Stomach (tissue), 9 donors: ENCODE data around the gene ACTN4. TPM values are rescaled to one million over a fixed set of nuclear protein-coding genes. Genes with fewer than 3 reads are reported as not detected.

ENCODE experiments used
- DNase-seq, 2 donors: peaks; one replicate each; pipeline versions ENCODE4 v3.0.0 to v3.0.0-alpha.2; 2013 to 2019
- H3K27ac ChIP-seq, 5 donors: fragments of 200-600 bp in 4 of 5; sonication (generic) in 4 of 5; one replicate each; pipeline ENCODE4 v1.5.1; 2013 to 2019; ENCODE audit warnings: mild to moderate bottlenecking in 1 of 5, moderate library complexity in 1 of 5
- H3K27me3 ChIP-seq, 3 donors: fragments of 200-600 bp; sonication (generic); one replicate each; pipeline ENCODE4 v1.5.1; 2017 to 2019; ENCODE audit warnings: mixed run types in 1 of 3
- H3K36me3 ChIP-seq, 4 donors: fragments of 200-600 bp; sonication (generic); 1 replicate in 3 of 4; 2 replicates in 1 of 4; pipeline ENCODE4 v1.5.1; 2016 to 2019
- H3K4me1 ChIP-seq, 4 donors: fragments of 200-600 bp; sonication (generic); one replicate each; pipeline ENCODE4 v1.5.1; 2016 to 2019
- H3K4me3 ChIP-seq, 4 donors: fragments of 200-600 bp; sonication (generic) in 3 of 4; one replicate each; pipeline ENCODE4 v1.5.1; 2016 to 2019; ENCODE audit warnings: mild to moderate bottlenecking in 1 of 4
- H3K9me3 ChIP-seq, 4 donors: fragments of 200-600 bp; sonication (generic); one replicate each; pipeline ENCODE4 v1.5.1; 2016 to 2019
- CTCF ChIP-seq, 7 experiments: fragments of 450-650 bp in 4 of 7; fragments of 200-600 bp in 3 of 7; sonication (generic) in 3 of 7; IDR thresholded peaks; one replicate each; pipeline ENCODE4 v1.5.1; 2016 to 2019; ENCODE audit warnings: antibody characterized with exemption in 7 of 7, control low read depth in 2 of 7, mild to moderate bottlenecking in 1 of 7
- EP300 ChIP-seq: sonication (generic); formaldehyde crosslinking; IDR thresholded peaks from one replicate; pipeline ENCODE4 v1.6.1; 2017; ENCODE audit warnings: antibody characterized with exemption
- POLR2A ChIP-seq, 4 donors: fragments of 450-650 bp; IDR thresholded peaks; one replicate each; pipeline ENCODE4 v1.6.1; 2016; ENCODE audit warnings: antibody characterized with exemption in 4 of 4, control low read depth in 2 of 4, mild to moderate bottlenecking in 1 of 4, moderate library complexity in 1 of 4
- POLR2AphosphoS5 ChIP-seq, 3 donors: sonication (generic); formaldehyde crosslinking; IDR thresholded peaks; one replicate each; pipeline ENCODE4 v1.6.1; 2016; ENCODE audit warnings: antibody characterized with exemption in 3 of 3
- WGBS, 5 donors: extraction: QIAGEN DNeasy Blood & Tissue Kit in 3 of 5; methylation state at CpG; one replicate each; pipeline versions ENCODE4 v1.1.5 to v1.1.7; 2013 to 2018; 5-methylcytosine and 5-hydroxymethylcytosine counted together
- intact Hi-C: fragments of 100-400 bp; cut with DNase I; formaldehyde crosslinking; loops from one replicate; pipeline ENCODE4 v1.15.1; 2023; ENCODE audit warnings: low total_unique reads
- polyA plus RNA-seq, 3 donors: library from polyadenylated mRNA; stranded (reverse); fragments of 200-250 nt; gene quantifications; one replicate each; pipeline ENCODE4 v1.2.3, GENCODE V29; 2013
- total RNA-seq, 5 donors: library from RNA; depleted of rRNA; stranded (reverse); fragments of >200 nt; gene quantifications; one replicate each; pipeline versions ENCODE4 v1.1.0 to v1.2.3, GENCODE V29; 2014 to 2016
- donor health status: healthy with polysubstance abuse.
- donor health status: Bipolar disorder and iron deficiency.
- donor health status: healthy.

Gene ACTN4
- total and polyA plus RNA-seq, 8 donors, result 55.3 to 343 (median 261) TPM

- no peaks in the 10 kb centered on the region for H3K9me3 ChIP-seq
- H3K4me1 ChIP-seq, result peaks cover 74 to 95% (median 80%) of the 10 kb centered on the region in 4 donors
- TF ChIP-seq CTCF (IDR thresholded peaks at IDR 0.05) (no peak), POLR2A (IDR thresholded peaks at IDR 0.05) (no peak), EP300 (no peak), POLR2AphosphoS5 (IDR thresholded peaks at IDR 0.05) (no peak)
- intact Hi-C loops, result no loop called here
- H3K27me3 ChIP-seq, result no peaks in the 10 kb centered on the region
- peak overlapping the region; percentile 25 to 99 (median 96) for H3K27ac ChIP-seq
- peak in 1 of 2 donors; percentile 82 for DNase-seq
- H3K36me3 ChIP-seq, result peaks cover 0 to 7% (median 0%) of the 10 kb centered on the region in 4 donors
- 23 to 51% (median 36%) methylated on average over 3 of the region's 3 CpGs for WGBS, 5 donors
- H3K4me3 ChIP-seq, result no peak overlapping the region
These were observed 23.5 kb downstream of the ACTN4 start for GRCh38 chr19:38670921-38671398.

- Histone ChIP-seq H3K9me3 (no peaks in the 10 kb centered on the region), H3K4me1 (peaks cover 74 to 95% (median 80%) of the 10 kb centered on the region in 4 donors), H3K27me3 (no peaks in the 10 kb centered on the region), H3K4me3 (no peak overlapping the region), H3K36me3 (peaks cover 0 to 8% (median 0%) of the 10 kb centered on the region in 4 donors), H3K27ac (peak overlapping the region in 4 of 5 donors; percentile 95 to 99 (median 98))
- WGBS, 5 donors, result 34 to 53% (median 48%) methylated on average over 4 of the region's 4 CpGs
- intact Hi-C loops, result no loop called here
- TF ChIP-seq POLR2AphosphoS5 (IDR thresholded peaks at IDR 0.05) (peak in 1 of 3 donors; percentile 2), POLR2A (IDR thresholded peaks at IDR 0.05) (no peak)
- DNase-seq, result no peak
These were observed 24.2 kb downstream of the ACTN4 start for GRCh38 chr19:38671654-38672053.

- Histone ChIP-seq H3K9me3 (no peaks in the 10 kb centered on the region), H3K36me3 (peaks cover 0 to 21% (median 5%) of the 10 kb centered on the region in 4 donors), H3K27ac (peak overlapping the region in 3 of 5 donors; percentile 96 to 99 (median 99)), H3K27me3 (no peaks in the 10 kb centered on the region), H3K4me1 (peaks cover 71 to 95% (median 79%) of the 10 kb centered on the region in 4 donors), H3K4me3 (no peak overlapping the region)
- DNase-seq, result no peak
- intact Hi-C loops, result no loop called here
- 84 to 94% (median 92%) methylated on average over 4 of the region's 4 CpGs for WGBS, 5 donors
- TF ChIP-seq EP300 (no peak), CTCF (IDR thresholded peaks at IDR 0.05) (no peak), POLR2AphosphoS5 (IDR thresholded peaks at IDR 0.05) (no peak), POLR2A (IDR thresholded peaks at IDR 0.05) (no peak)
These were observed 25.6 kb downstream of the ACTN4 start for GRCh38 chr19:38673030-38673429.

GRCh38 chr19:38674388-38675171 lies 27.1 kb downstream of the ACTN4 start:
- TF ChIP-seq CTCF (IDR thresholded peaks at IDR 0.05) (no peak), POLR2A (IDR thresholded peaks at IDR 0.05) (no peak), POLR2AphosphoS5 (IDR thresholded peaks at IDR 0.05) (peak in 2 of 3 donors; percentile 21 to 73), EP300 (no peak)
- Histone ChIP-seq H3K27ac (peak overlapping the region; percentile 58 to 96 (median 79)), H3K4me3 (no peak overlapping the region), H3K36me3 (peaks cover 0 to 20% (median 10%) of the 10 kb centered on the region in 4 donors), H3K4me1 (peaks cover 71 to 95% (median 80%) of the 10 kb centered on the region in 4 donors), H3K9me3 (no peaks in the 10 kb centered on the region), H3K27me3 (no peaks in the 10 kb centered on the region)
- 65 to 80% (median 72%) methylated on average over 16 of the region's 16 CpGs for WGBS, 5 donors
- intact Hi-C loops, result no loop called here
- DNase-seq, result peak in 1 of 2 donors; percentile 78
